GM23248 (cell line): ENCODE results near the gene IQCM.

ENCODE experiments used
- EZH2 ChIP-seq: fragments of 200-600 bp; sonication (generic); IDR thresholded peaks from 2 replicates; pipeline ENCODE4 v1.6.1; 2018; ENCODE audit warnings: antibody characterized with exemption, mild to moderate bottlenecking; ENCODE audit not compliant: insufficient read depth, poor library complexity, severe bottlenecking
- EZH2phosphoT487 ChIP-seq: fragments of 200-600 bp; sonication (generic); IDR thresholded peaks from 2 replicates; pipeline ENCODE4 v1.6.1; 2018; ENCODE audit warnings: antibody characterized with exemption, moderate library complexity, mild to moderate bottlenecking, low read depth; ENCODE audit not compliant: insufficient read depth

- TF ChIP-seq EZH2 (no peak), EZH2phosphoT487 (no peak)
Observed at GRCh38 chr4:149555799-149556198, 259.8 kb downstream of the IQCM start.
